Measurements from ENCODE around the gene TRIM52. TPM values are rescaled to one million over a fixed set of nuclear protein-coding genes. Genes with fewer than 3 reads are reported as not detected.
A peak's percentile ranks its signal among the peaks of the same experiment; 100 is the strongest.
"Not testable (repeated sequence)": the region's sequence is repeated elsewhere in the genome, so short reads cannot be mapped to it uniquely, and the experiment has no call there.

Gene TRIM52
- 4.3 and 8.0 TPM in 2 replicates for total RNA-seq
- 9.4 TPM for polyA plus RNA-seq (2012)

- DNase-seq (ENCODE audit: low read depth) = peak; percentile 95
Observed at GRCh38 chr5:181260720-181261319, at the start of gene TRIM52. TSS of gene TRIM52 (minus strand) at chr5:181261143. CDS start at chr5:181260813, 330 bp downstream.

DNA sequence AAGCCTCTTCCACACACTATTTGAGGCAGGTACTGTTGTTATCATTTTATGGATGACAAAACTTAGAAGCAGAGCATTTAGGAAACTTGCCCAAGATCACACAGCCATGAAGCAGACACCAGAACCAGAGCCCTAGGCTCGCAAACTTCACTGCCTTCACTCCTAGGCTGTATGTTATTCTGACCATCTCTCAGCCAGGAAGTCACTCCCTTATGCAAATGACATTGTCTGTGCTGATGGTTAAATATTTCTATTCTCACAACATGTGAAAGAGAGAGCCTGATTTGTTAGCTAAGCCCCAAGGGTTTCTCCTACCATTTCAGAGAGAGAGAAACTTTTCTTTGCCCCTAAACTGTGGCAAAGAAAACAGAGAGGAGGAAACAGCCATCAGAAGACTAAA, 26.4 kb upstream of the TRIM52 start:
- not testable (repeated sequence) for DNase-seq (ENCODE audit: low read depth)

DNA sequence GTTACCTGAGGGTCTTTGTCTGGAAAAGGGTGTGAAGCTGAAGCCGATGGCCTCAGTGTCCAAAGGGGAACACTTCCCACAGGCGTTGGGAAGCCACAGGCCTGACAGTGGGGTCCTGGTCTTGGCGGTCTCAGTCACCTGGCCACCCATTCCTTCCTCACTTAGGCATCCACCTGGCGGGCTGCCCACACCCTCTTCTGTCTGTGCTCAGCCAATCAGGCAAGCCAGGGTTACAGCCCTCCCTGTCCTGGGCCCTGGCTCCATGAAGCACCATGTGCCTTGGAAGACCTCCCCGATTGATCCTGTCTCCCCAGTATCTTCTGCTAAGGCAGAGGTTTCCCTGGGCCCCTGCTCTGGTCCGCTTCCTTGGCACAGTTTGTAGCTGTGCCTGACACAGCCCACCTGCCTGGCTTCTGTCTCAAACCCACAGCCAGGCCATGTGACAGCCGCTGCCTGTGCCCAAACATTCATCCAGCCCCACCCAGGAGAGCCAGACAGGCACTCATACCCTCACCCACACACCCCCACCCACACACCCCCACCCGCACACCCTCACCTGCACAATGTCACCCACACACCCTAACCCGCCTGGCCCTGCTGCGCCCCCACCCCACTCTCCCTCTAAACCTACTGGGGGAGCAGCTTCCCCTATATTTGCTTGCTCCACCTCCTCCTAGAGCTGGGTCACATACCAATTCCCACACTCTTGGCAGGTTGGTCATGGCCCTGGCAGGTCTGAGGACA, 25.2 kb upstream of the TRIM52 start:
- DNase-seq (ENCODE audit: low read depth) = not testable (repeated sequence)

- not testable (repeated sequence) for DNase-seq (ENCODE audit: low read depth)
Observed at GRCh38 chr5:181283841-181284755, 23.2 kb upstream of the TRIM52 start.

DNA sequence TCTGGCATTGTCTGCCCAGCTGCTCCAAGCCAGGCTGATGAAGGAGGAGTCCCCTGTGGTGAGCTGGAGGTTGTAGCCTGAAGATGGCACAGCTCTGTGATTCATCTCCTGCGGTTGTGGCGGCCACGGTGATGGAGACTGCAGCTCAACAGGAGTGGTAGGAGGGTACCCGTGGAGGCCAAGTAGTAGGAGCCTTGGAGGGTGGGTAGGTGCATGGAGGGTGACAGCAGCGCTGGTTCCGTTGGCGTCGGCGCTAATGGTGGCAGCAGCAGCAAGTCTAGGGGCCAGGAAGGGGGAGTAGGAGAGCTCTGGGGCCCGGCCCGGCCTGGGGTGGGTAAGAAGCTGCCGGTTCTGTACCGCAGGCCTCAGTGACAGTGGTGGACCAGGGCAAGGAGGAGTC, 22.4 kb upstream of the TRIM52 start:
- peak; percentile 24 for DNase-seq (ENCODE audit: low read depth)

- DNase-seq (ENCODE audit: low read depth) = no peak
Observed at GRCh38 chr5:181282874-181283273, 21.9 kb upstream of the TRIM52 start.

DNA sequence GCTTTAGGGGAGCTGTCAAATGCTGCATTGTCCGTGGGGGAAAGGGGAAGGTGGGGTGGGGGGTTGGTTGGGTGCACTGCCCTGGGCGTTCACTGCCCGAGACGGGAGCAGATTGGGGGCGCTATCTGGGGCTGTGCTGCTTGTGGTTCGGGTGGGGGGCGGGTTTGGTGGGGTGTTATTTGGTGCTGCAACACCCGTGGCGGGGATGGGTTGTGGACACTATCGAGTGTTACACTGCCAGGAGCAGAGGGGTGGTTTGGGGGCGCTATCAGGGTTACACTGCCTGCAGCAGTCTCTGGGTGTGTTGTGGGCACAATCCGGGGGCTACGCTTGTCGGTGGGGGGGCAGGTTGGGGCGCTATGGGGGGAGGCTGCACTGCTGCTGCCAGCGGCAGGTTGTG, 21.5 kb upstream of the TRIM52 start:
- not testable (repeated sequence) for DNase-seq (ENCODE audit: low read depth)

- DNase-seq (ENCODE audit: low read depth) = no peak
Observed at GRCh38 chr5:181281984-181282316, 21.0 kb upstream of the TRIM52 start.

- no peak for DNase-seq (ENCODE audit: low read depth)
Observed at GRCh38 chr5:181281077-181281983, 20.4 kb upstream of the TRIM52 start.

- no peak for DNase-seq (ENCODE audit: low read depth)
Observed at GRCh38 chr5:181280251-181280762, 19.4 kb upstream of the TRIM52 start.

- not testable (repeated sequence) for DNase-seq (ENCODE audit: low read depth)
Observed at GRCh38 chr5:181273433-181273744, 12.4 kb upstream of the TRIM52 start.

- no peak for DNase-seq (ENCODE audit: low read depth)
Observed at GRCh38 chr5:181271081-181271480, 10.1 kb upstream of the TRIM52 start.

GRCh38 chr5:181267907-181268306, 7.0 kb upstream of the TRIM52 start:
- DNase-seq (ENCODE audit: low read depth) = not testable (repeated sequence)

- not testable (repeated sequence) for DNase-seq (ENCODE audit: low read depth)
Observed at GRCh38 chr5:181267291-181267904, 6.5 kb upstream of the TRIM52 start.

- no peak for DNase-seq (ENCODE audit: low read depth)
Observed at GRCh38 chr5:181265092-181265671, 4.2 kb upstream of the TRIM52 start.

GRCh38 chr5:181263633-181264032, 2.7 kb upstream of the TRIM52 start:
- no peak for DNase-seq (ENCODE audit: low read depth)

DNA sequence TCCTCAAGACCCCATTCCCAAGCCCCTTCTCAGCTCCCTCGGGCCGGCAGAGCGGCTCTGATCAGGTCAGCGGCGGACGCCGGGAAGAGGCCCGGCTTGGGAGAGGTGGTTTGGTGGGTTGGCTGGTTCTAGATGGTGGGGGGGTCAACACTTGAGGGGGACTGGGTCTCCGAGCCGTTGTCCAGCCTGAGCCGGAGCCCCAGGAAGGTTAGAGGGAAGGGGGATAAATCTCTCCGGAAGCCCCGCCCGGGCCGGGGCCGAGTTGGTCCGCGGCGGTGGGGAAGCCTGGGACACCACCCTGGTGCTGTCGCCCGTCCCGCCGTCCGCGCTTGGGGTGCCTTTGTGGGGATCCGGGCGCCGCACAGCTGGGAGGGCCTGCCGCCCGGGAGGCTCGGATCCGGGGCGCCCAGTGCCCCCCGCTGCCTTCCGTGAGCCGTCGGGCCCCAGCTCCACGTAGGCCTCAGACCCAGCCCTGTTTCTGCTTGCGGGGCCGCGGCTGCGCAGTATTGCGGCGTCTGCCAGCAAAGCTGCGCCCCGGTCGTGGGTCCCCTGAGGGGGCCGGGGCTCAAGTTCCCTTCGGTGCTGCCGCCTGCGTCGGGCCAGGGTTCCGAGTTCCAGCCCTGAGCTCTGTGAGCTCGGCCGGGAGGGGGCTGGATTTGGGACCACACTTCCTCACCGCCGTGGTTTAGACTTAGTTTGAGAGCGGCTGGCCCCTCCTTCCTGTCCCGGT, 542 bp upstream of the TRIM52 start:
- peak; percentile 79 for DNase-seq (ENCODE audit: low read depth)

DNA sequence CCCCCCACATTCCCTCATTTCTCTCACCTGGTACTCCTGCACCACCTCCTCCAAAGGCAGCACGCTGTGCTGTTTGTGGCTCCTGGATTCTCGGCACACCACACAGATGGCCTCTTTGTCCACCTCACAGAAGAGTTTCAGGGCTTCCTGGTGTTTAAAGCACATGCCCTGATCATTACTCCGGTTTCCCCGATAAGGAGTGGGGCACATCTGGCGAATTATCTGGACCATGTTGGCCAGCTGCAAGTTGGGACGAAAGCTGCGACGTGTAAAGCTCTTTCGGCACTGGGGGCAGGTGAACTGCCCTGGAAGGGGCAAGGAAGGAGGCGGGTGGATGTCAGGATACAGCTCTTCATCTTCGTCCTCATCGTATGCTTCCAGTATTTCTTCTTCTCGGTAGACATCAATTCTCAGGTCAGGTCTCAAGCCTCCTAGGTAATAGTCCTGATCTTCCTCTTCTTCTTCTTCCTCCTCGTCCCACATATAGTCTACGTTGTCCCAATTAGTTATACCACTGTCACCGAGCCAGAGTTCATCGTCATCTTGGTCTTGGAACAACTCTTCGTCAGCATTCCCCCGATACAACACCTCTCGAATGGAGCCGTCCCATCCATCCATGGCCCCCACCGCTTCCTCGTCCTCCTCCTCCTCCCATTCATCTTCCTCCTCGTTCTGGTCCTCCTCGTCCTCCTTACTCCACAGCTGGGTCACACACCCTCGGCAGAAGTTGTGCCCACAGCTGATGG, 796 bp downstream of the TRIM52 start:
- no peak for DNase-seq (ENCODE audit: low read depth)

Measured in myocyte (in vitro differentiated cells).